Measurements from ENCODE around the gene SND1. TPM values are rescaled to one million over a fixed set of nuclear protein-coding genes. Genes with fewer than 3 reads are reported as not detected.

SND1 gene
- total RNA-seq, 1 experiment from 2014 or later: 139 TPM

DNA sequence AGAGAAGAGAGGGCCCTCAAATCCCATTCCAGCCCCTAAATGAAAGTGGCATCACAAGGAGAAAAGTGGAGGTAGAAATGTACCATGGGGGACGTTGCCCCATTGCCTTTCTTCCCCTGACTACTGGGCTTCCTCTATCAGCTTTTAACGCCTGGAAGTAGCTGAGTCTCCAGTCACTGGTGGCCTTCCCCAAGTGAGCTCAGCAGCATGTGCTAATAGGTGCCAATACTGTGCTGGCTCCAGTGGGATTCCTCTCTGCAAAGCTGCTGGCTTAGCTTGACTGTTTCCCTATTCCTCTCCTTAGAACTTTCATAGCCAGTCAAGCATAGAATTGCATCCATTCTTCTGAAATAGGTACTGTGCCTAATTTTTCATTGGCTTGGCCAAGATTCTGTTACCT lies 346.7 kb downstream of the SND1 start:
- no TSS peak for BruUV-seq (replicated peaks)
- Histone ChIP-seq H3K27me3 (ENCODE audit: low read length) (no peaks in the 10 kb centered on the region), H3K27ac (ENCODE audit: low read length) (no peak overlapping the region), H4K20me1 (ENCODE audit: low read length) (no peaks in the 10 kb centered on the region; the same call in 1 of the 2 replicates), H3K79me2 (ENCODE audit: low read length) (no peaks in the 10 kb centered on the region), H2AFZ (ENCODE audit: low read length) (no peak overlapping the region), H3F3A (ENCODE audit: low read length, unreplicated experiment) (no peaks in the 10 kb centered on the region), H3K36me3 (ENCODE audit: low read depth, low read length) (peaks cover 10% of the 10 kb centered on the region; the same call in 1 of the 2 replicates), H3K9me2 (replicated peaks; ENCODE audit: low read length) (no peaks in the 10 kb centered on the region), H3K9me3 (ENCODE audit: low read length) (no peaks in the 10 kb centered on the region), H3K9ac (ENCODE audit: low read length) (no peak overlapping the region), H3K4me3 (ENCODE audit: low read length) (no peak overlapping the region), H3K4me1 (ENCODE audit: insufficient read depth, low read length) (no peaks in the 10 kb centered on the region), H3K4me2 (ENCODE audit: low read length) (no peak overlapping the region)
- no peak for TF ChIP-seq EZH2 (IDR thresholded peaks at IDR 0.05; ENCODE audit: low read length, unreplicated experiment)
- no peak for TF ChIP-seq EZH2phosphoT487 (IDR thresholded peaks at IDR 0.05; ENCODE audit: borderline replicate concordance, low read length)
- no peak for ATAC-seq
- DNase-seq: no peak
- ChIA-PET POLR2A (ENCODE audit: unreplicated experiment) (no interaction called here), CTCF (no interaction called here)
- intact Hi-C loops (cut with micrococcal nuclease): no loop called here

DNA sequence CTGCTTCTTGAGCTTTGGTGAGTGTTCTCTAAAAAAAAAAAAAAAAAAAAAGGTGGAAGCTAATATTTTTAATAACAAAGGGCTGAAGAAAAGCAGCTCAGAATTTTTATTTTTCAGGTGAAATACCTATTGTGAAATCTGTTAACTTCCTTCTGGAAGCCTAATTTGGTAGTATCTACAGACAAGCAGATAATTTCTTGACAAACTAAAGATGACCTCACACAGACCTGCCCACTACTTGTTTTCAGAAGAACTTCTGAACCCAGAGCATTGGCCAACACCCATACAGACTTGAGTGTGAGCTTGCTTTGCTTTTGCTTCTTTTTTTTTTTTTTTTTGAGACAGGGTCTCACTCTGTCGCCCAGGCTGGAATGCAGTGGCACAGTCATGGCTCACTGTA lies 348.1 kb downstream of the SND1 start:
- Histone ChIP-seq H4K20me1 (ENCODE audit: low read length) (no peaks in the 10 kb centered on the region; the same call in 1 of the 2 replicates), H3K4me3 (ENCODE audit: low read length) (no peak overlapping the region), H3K4me2 (ENCODE audit: low read length) (no peak overlapping the region), H3K27ac (ENCODE audit: low read length) (no peak overlapping the region), H3K9me3 (ENCODE audit: low read length) (no peaks in the 10 kb centered on the region), H3K9me2 (replicated peaks; ENCODE audit: low read length) (no peaks in the 10 kb centered on the region), H3K27me3 (ENCODE audit: low read length) (no peaks in the 10 kb centered on the region), H3K9ac (ENCODE audit: low read length) (no peak overlapping the region), H3F3A (ENCODE audit: low read length, unreplicated experiment) (no peaks in the 10 kb centered on the region), H2AFZ (ENCODE audit: low read length) (no peak overlapping the region), H3K4me1 (ENCODE audit: insufficient read depth, low read length) (no peaks in the 10 kb centered on the region), H3K36me3 (ENCODE audit: low read depth, low read length) (0 out of 2 replicates have a peak, but pooled peaks cover 4% of the 10 kb centered on the region), H3K79me2 (ENCODE audit: low read length) (no peaks in the 10 kb centered on the region)
- DNase-seq: no peak
- TF ChIP-seq, protein P1, sequence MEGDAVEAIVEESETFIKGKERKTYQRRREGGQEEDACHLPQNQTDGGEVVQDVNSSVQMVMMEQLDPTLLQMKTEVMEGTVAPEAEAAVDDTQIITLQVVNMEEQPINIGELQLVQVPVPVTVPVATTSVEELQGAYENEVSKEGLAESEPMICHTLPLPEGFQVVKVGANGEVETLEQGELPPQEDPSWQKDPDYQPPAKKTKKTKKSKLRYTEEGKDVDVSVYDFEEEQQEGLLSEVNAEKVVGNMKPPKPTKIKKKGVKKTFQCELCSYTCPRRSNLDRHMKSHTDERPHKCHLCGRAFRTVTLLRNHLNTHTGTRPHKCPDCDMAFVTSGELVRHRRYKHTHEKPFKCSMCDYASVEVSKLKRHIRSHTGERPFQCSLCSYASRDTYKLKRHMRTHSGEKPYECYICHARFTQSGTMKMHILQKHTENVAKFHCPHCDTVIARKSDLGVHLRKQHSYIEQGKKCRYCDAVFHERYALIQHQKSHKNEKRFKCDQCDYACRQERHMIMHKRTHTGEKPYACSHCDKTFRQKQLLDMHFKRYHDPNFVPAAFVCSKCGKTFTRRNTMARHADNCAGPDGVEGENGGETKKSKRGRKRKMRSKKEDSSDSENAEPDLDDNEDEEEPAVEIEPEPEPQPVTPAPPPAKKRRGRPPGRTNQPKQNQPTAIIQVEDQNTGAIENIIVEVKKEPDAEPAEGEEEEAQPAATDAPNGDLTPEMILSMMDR (conservative IDR thresholded peaks at IDR 0.05; ENCODE audit: low read depth, low read length): no peak
- no peak for TF ChIP-seq EZH2phosphoT487 (IDR thresholded peaks at IDR 0.05; ENCODE audit: borderline replicate concordance, low read length)
- CTCF ChIA-PET: no interaction called here
- intact Hi-C loops (cut with micrococcal nuclease): no loop called here
- no TSS peak for BruUV-seq (replicated peaks)
- POLR2A ChIA-PET (ENCODE audit: unreplicated experiment): no interaction called here
- no peak for ATAC-seq

DNA sequence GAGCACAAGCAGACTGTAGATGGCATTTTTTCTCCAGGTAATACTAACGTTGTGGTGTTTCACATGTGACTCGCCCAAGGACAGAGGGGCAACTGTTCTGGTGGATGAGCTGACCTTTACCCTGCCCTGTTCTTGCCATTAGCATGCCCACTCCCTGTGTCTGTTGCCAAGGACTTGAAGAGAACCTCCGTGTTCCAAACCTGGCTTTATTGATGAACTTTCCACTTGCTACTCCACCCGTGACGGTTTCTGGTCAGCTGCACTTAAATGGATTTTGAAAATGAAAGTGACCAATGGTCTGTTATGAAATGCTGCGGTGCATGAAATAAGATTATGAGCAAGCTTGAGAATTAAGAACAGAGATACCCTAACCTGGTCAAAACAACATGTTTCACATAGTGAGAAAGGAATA lies 348.9 kb downstream of the SND1 start:
- no TSS peak for BruUV-seq (replicated peaks)
- Histone ChIP-seq H2AFZ (ENCODE audit: low read length) (no peak overlapping the region), H3K79me2 (ENCODE audit: low read length) (no peaks in the 10 kb centered on the region), H3K9ac (ENCODE audit: low read length) (no peak overlapping the region), H3K4me3 (ENCODE audit: low read length) (no peak overlapping the region), H4K20me1 (ENCODE audit: low read length) (no peaks in the 10 kb centered on the region), H3K27me3 (ENCODE audit: low read length) (no peaks in the 10 kb centered on the region), H3K27ac (ENCODE audit: low read length) (no peak overlapping the region), H3K36me3 (ENCODE audit: low read depth, low read length) (0 out of 2 replicates have a peak, but pooled peaks cover 4% of the 10 kb centered on the region), H3K4me1 (ENCODE audit: insufficient read depth, low read length) (no peaks in the 10 kb centered on the region), H3K4me2 (ENCODE audit: low read length) (no peak overlapping the region), H3K9me3 (ENCODE audit: low read length) (no peaks in the 10 kb centered on the region), H3K9me2 (replicated peaks; ENCODE audit: low read length) (no peaks in the 10 kb centered on the region), H3F3A (ENCODE audit: low read length, unreplicated experiment) (no peaks in the 10 kb centered on the region)
- no peak for ATAC-seq
- no peak for DNase-seq
- TF ChIP-seq EZH2 (IDR thresholded peaks at IDR 0.05; ENCODE audit: low read length, unreplicated experiment) (no peak), EZH2phosphoT487 (IDR thresholded peaks at IDR 0.05; ENCODE audit: borderline replicate concordance, low read length) (no peak)
- TF ChIP-seq, protein P1 (conservative IDR thresholded peaks at IDR 0.05; ENCODE audit: low read depth, low read length): no peak
- ChIA-PET POLR2A (ENCODE audit: unreplicated experiment) (no interaction called here), CTCF (no interaction called here)
- intact Hi-C loops (cut with micrococcal nuclease): no loop called here

Measured in PC-3 (cell line).